CD14-positive monocyte (primary cell): ENCODE results near the gene PTPRN2. TPM values are rescaled to one million over a fixed set of nuclear protein-coding genes. Genes with fewer than 3 reads are reported as not detected.
"Not testable (repeated sequence)": the region's sequence is repeated elsewhere in the genome, so short reads cannot be mapped to it uniquely, and the experiment has no call there.

Source experiments
- DNase-seq, 3 donors: peaks; one replicate each; pipeline ENCODE4 v3.0.0-alpha.2; 2011 to 2022
- H2AFZ ChIP-seq: 2 replicates; pipeline ENCODE4 v1.6.0; 2012; ENCODE audit warnings: mild to moderate bottlenecking, low read depth, low read length, inconsistent platforms; ENCODE audit not compliant: insufficient read depth, poor library complexity, severe bottlenecking
- H3K27ac ChIP-seq, 2 donors: 1 replicate in 1 of 2; 2 replicates in 1 of 2; pipeline ENCODE4 v1.5.1; 2012 to 2013; ENCODE audit warnings: low read length in 2 of 2, control low read depth in 1 of 2, inconsistent platforms in 1 of 2, low read depth in 1 of 2, mild to moderate bottlenecking in 1 of 2
- H3K27me3 ChIP-seq, 2 donors: one replicate each; pipeline versions ENCODE4 v1.6.0 to v1.6.1; 2011 to 2013; ENCODE audit warnings: low read length in 2 of 2; ENCODE audit not compliant: control insufficient read depth in 2 of 2, insufficient read depth in 2 of 2
- H3K36me3 ChIP-seq, 2 donors: replicated peaks in 1 of 2; 1 replicate in 1 of 2; 2 replicates in 1 of 2; pipeline versions ENCODE4 v1.5.1 to v1.6.1; 2012 to 2013; ENCODE audit warnings: low read length in 2 of 2, control low read depth in 1 of 2, inconsistent platforms in 1 of 2, mild to moderate bottlenecking in 1 of 2; ENCODE audit not compliant: insufficient read depth in 2 of 2, control insufficient read depth in 1 of 2
- H3K4me1 ChIP-seq, 2 donors: 1 replicate in 1 of 2; 2 replicates in 1 of 2; pipeline versions ENCODE4 v1.5.1 to v1.6.1; 2012 to 2013; ENCODE audit warnings: low read length in 2 of 2, control low read depth in 1 of 2, inconsistent platforms in 1 of 2, mild to moderate bottlenecking in 1 of 2, moderate library complexity in 1 of 2; ENCODE audit not compliant: insufficient read depth in 2 of 2, control insufficient read depth in 1 of 2
- H3K4me2 ChIP-seq: replicated peaks from 2 replicates; pipeline ENCODE3; 2012; ENCODE audit warnings: low read length, moderate library complexity, mild to moderate bottlenecking; ENCODE audit not compliant: poor library complexity, severe bottlenecking; ENCODE audit errors: extremely low read depth
- H3K4me3 ChIP-seq, 3 experiments: fragments of 200-600 bp in 1 of 3; sonication (generic) in 1 of 3; replicated peaks in 1 of 3; 1 replicate in 2 of 3; 2 replicates in 1 of 3; pipeline ENCODE4 v1.5.1; 2011 to 2013; ENCODE audit warnings: low read length in 3 of 3, mild to moderate bottlenecking in 3 of 3, control low read depth in 2 of 3, low read depth in 2 of 3, inconsistent platforms in 1 of 3, moderate library complexity in 1 of 3
- H3K79me2 ChIP-seq: 2 replicates; pipeline ENCODE4 v1.6.0; 2012; ENCODE audit warnings: mild to moderate bottlenecking, control low read depth, inconsistent platforms, low read length, moderate library complexity; ENCODE audit not compliant: insufficient read depth
- H3K9ac ChIP-seq: 2 replicates; pipeline ENCODE4 v1.6.0; 2017; ENCODE audit warnings: low read length, mild to moderate bottlenecking; ENCODE audit not compliant: insufficient read depth, poor library complexity, severe bottlenecking
- H3K9me3 ChIP-seq, 2 donors: replicated peaks in 1 of 2; 1 replicate in 1 of 2; 2 replicates in 1 of 2; pipeline versions ENCODE4 v1.5.1 to v1.6.1; 2012 to 2013; ENCODE audit warnings: low read length in 2 of 2, control low read depth in 1 of 2; ENCODE audit not compliant: control insufficient read depth in 1 of 2, insufficient read depth in 1 of 2
- H4K20me1 ChIP-seq: 2 replicates; pipeline ENCODE4 v1.6.0; 2012; ENCODE audit warnings: mild to moderate bottlenecking, low read length, control low read depth, moderate library complexity; ENCODE audit not compliant: insufficient read depth
- H3K27ac Mint-ChIP-seq, 7 donors: one replicate each; pipeline ENCODE4 v1.8.0; 2020; ENCODE audit warnings: mild to moderate bottlenecking in 7 of 7, mixed read lengths in 7 of 7, moderate library complexity in 6 of 7, inconsistent platforms in 2 of 7
- H3K27me3 Mint-ChIP-seq, 3 donors: one replicate each; pipeline ENCODE4 v1.8.0; 2021 to 2022; ENCODE audit warnings: low read depth in 3 of 3, mild to moderate bottlenecking in 3 of 3, mixed read lengths in 3 of 3, moderate library complexity in 3 of 3, inconsistent platforms in 1 of 3
- H3K36me3 Mint-ChIP-seq, 2 donors: one replicate each; pipeline ENCODE4 v1.8.0; 2020; ENCODE audit warnings: mixed read lengths in 2 of 2, inconsistent platforms in 1 of 2, mild to moderate bottlenecking in 1 of 2
- H3K4me1 Mint-ChIP-seq: one replicate; pipeline ENCODE4 v1.8.0; 2020; ENCODE audit warnings: mild to moderate bottlenecking, mixed read lengths
- H3K4me3 Mint-ChIP-seq, 2 donors: one replicate each; pipeline ENCODE4 v1.8.0; 2020; ENCODE audit warnings: mild to moderate bottlenecking in 2 of 2, mixed read lengths in 2 of 2, moderate library complexity in 1 of 2
- H3K9me3 Mint-ChIP-seq, 7 donors: one replicate each; pipeline ENCODE4 v1.8.0; 2020 to 2022; ENCODE audit warnings: mixed read lengths in 7 of 7, mild to moderate bottlenecking in 6 of 7, moderate library complexity in 6 of 7, inconsistent platforms in 2 of 7
- CTCF ChIP-seq: fragments of 200-600 bp; IDR thresholded peaks from one replicate; pipeline ENCODE4 v1.8.0; 2022; ENCODE audit warnings: antibody characterized with exemption, mild to moderate bottlenecking
- WGBS: methylation state at CpG from one replicate; pipeline ENCODE4 v1.1.5; 2013; ENCODE audit warnings: missing lambda C conversion rate; ENCODE audit not compliant: insufficient coverage; 5-methylcytosine and 5-hydroxymethylcytosine counted together
- intact Hi-C, 2 donors: fragments of 100-400 bp; cut with micrococcal nuclease; formaldehyde crosslinking; loops; one replicate each; pipeline versions ENCODE4 v1.15.0 to v1.15.1; 2023
- polyA plus RNA-seq, 3 donors: library from polyadenylated mRNA; depleted of rRNA in 1 of 3; unstranded in 2 of 3; stranded (reverse) in 1 of 3; fragments of 300-500 nt in 2 of 3; fragments of >200 nt in 1 of 3; fragmentation: Illumina TruSeq in 2 of 3; gene quantifications; 1 replicate in 2 of 3; 2 replicates in 1 of 3; pipeline ENCODE4 v1.2.3, GENCODE V29; 2012 to 2021

Gene PTPRN2
- polyA plus RNA-seq, 3 donors: 0.25 to 1.4 (median 0.97) TPM

- peaks cover 21 to 41% (median 30%) of the 10 kb centered on the region in 7 donors for H3K9me3 Mint-ChIP-seq
- H3K4me1 Mint-ChIP-seq: no peaks in the 10 kb centered on the region
- H3K27ac Mint-ChIP-seq: no peak overlapping the region
- no peak overlapping the region for H3K4me3 Mint-ChIP-seq
- peaks cover 3 to 15% (median 4%) of the 10 kb centered on the region in 3 donors for H3K27me3 Mint-ChIP-seq
- TF ChIP-seq CTCF: no peak
- WGBS: 81% methylated on average over 2 of the region's 4 CpGs
- H4K20me1 ChIP-seq: no peaks in the 10 kb centered on the region
- no peaks in the 10 kb centered on the region for H3K4me1 ChIP-seq
- H3K36me3 Mint-ChIP-seq: no peaks in the 10 kb centered on the region
- no peak overlapping the region for H3K4me3 ChIP-seq
- intact Hi-C loops: no loop called here
- H3K27ac ChIP-seq: no peak overlapping the region
- no peak overlapping the region for H3K9ac ChIP-seq
- no peaks in the 10 kb centered on the region for H3K27me3 ChIP-seq
- no peaks in the 10 kb centered on the region for H3K36me3 ChIP-seq
- H3K4me2 ChIP-seq: no peak overlapping the region
- no peaks in the 10 kb centered on the region for H3K79me2 ChIP-seq
- H2AFZ ChIP-seq: no peak overlapping the region
- DNase-seq: no peak
- peaks cover 22 to 26% of the 10 kb centered on the region in 2 donors for H3K9me3 ChIP-seq
These were observed 552.3 kb downstream of the PTPRN2 start for GRCh38 chr7:158035343-158035742.

GRCh38 chr7:158034571-158034970, 553.1 kb downstream of the PTPRN2 start:
- no peak overlapping the region for H3K9ac ChIP-seq
- no peak overlapping the region for H3K4me3 ChIP-seq
- peaks cover 22 to 25% of the 10 kb centered on the region in 2 donors for H3K9me3 ChIP-seq
- H3K36me3 Mint-ChIP-seq: no peaks in the 10 kb centered on the region
- no peak for DNase-seq
- no peaks in the 10 kb centered on the region for H3K36me3 ChIP-seq
- no peaks in the 10 kb centered on the region for H3K79me2 ChIP-seq
- H3K4me3 Mint-ChIP-seq: no peak overlapping the region
- H3K27me3 ChIP-seq: no peaks in the 10 kb centered on the region
- no peak for TF ChIP-seq CTCF
- no peak overlapping the region for H3K27ac Mint-ChIP-seq
- H3K4me2 ChIP-seq: no peak overlapping the region
- H3K27ac ChIP-seq: no peak overlapping the region
- no peaks in the 10 kb centered on the region for H3K4me1 Mint-ChIP-seq
- peaks cover 4 to 15% (median 6%) of the 10 kb centered on the region in 3 donors for H3K27me3 Mint-ChIP-seq
- peaks cover 18 to 34% (median 25%) of the 10 kb centered on the region in 7 donors for H3K9me3 Mint-ChIP-seq
- intact Hi-C loops: no loop called here
- no peak overlapping the region for H2AFZ ChIP-seq
- no CpG with 5 or more reads among the region's 3 CpGs for WGBS
- H4K20me1 ChIP-seq: no peaks in the 10 kb centered on the region
- H3K4me1 ChIP-seq: no peaks in the 10 kb centered on the region

GRCh38 chr7:158033925-158034324, 553.7 kb downstream of the PTPRN2 start:
- H4K20me1 ChIP-seq, H3K79me2 ChIP-seq, H3K36me3 ChIP-seq, H3K9ac ChIP-seq, H3K27ac ChIP-seq, H3K27ac Mint-ChIP-seq, H3K27me3 ChIP-seq, H3K4me3 ChIP-seq, H3K4me1 ChIP-seq, H3K4me2 ChIP-seq, H3K4me3 Mint-ChIP-seq, H3K4me1 Mint-ChIP-seq, H2AFZ ChIP-seq, intact Hi-C loops, DNase-seq, H3K36me3 Mint-ChIP-seq: not testable (repeated sequence)
- Mint-ChIP-seq H3K9me3 (peaks cover 14 to 28% (median 21%) of the 10 kb centered on the region in 7 donors), H3K27me3 (peaks cover 4 to 15% (median 6%) of the 10 kb centered on the region in 3 donors)
- H3K9me3 ChIP-seq: peaks cover 18 to 19% of the 10 kb centered on the region in 2 donors
- WGBS: 90% methylated on average over 4 of the region's 6 CpGs
